ENCODE results near the gene TTC36. TPM values are rescaled to one million over a fixed set of nuclear protein-coding genes. Genes with fewer than 3 reads are reported as not detected.

Gene TTC36
- total RNA-seq, 1 experiment from 2014 or later = 1.6 TPM

DNA sequence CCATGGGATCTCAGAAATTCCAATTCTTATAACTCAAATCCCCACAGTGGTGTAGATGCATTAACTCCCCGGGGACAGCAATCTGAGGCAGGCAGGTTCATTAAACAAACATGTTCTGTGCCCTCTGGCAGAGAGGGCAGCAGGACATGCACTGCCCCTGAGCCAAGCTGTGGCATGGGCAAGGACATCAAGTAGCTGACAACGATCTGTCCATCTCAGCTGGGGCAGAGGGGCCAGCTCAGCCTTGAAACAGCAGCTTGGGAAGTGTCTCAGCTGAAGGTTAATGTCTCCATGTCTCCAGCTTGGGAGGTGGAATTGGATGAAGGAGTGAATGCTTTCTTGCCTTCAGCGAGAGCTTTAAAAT, 17.4 kb downstream of the TTC36 start:
- Histone ChIP-seq H3K4me2 (ENCODE audit: insufficient read depth, insufficient read length, low read length) (no peak overlapping the region), H2BK5ac (ENCODE audit: insufficient read length, low read length) (no peak overlapping the region), H4K5ac (ENCODE audit: insufficient read length, low read depth, low read length) (no peak overlapping the region), H4K20me1 (ENCODE audit: control insufficient read depth, insufficient read depth, insufficient read length) (no peaks in the 10 kb centered on the region), H3K56ac (ENCODE audit: insufficient read length, low read depth, low read length) (no peak overlapping the region), H3K4me1 (ENCODE audit: insufficient read depth, low read length) (no peaks in the 10 kb centered on the region), H3K27me3 (ENCODE audit: insufficient read depth, low read length) (no peaks in the 10 kb centered on the region), H3K9me3 (ENCODE audit: control insufficient read depth, low read depth, low read length) (no peaks in the 10 kb centered on the region), H3K14ac (ENCODE audit: insufficient read depth, low read length) (no peak overlapping the region), H2BK15ac (ENCODE audit: low read depth, low read length) (no peak overlapping the region), H3K18ac (ENCODE audit: insufficient read length, low read depth, low read length) (no peak overlapping the region), H3K4ac (ENCODE audit: low read depth, low read length) (no peak overlapping the region), H2AK5ac (ENCODE audit: insufficient read length, low read length) (no peak overlapping the region), H3T11ph (ENCODE audit: low read length) (no peak overlapping the region), H3K79me1 (ENCODE audit: insufficient read depth, low read depth, low read length, poor library complexity, severe bottlenecking) (no peaks in the 10 kb centered on the region), H2BK20ac (ENCODE audit: low read depth, low read length, poor library complexity, severe bottlenecking) (no peak overlapping the region), H4K91ac (ENCODE audit: insufficient read length, low read depth, low read length) (no peak overlapping the region), H2BK120ac (ENCODE audit: low read depth, low read length, poor library complexity, severe bottlenecking) (no peak overlapping the region), H3K23me2 (ENCODE audit: insufficient read length, low read depth, low read length, poor library complexity, severe bottlenecking) (no peaks in the 10 kb centered on the region), H3K9ac (ENCODE audit: extremely low read depth, insufficient read length, low read length) (no peak overlapping the region), H4K8ac (replicated peaks; ENCODE audit: insufficient read length, low read depth, low read length) (no peak overlapping the region), H2BK12ac (ENCODE audit: insufficient read length, low read depth, low read length) (no peak overlapping the region), H2AFZ (ENCODE audit: low read length) (no peak overlapping the region), H3K79me2 (ENCODE audit: insufficient read depth, low read length) (no peaks in the 10 kb centered on the region), H3K23ac (ENCODE audit: insufficient read length, low read depth, low read length) (no peak overlapping the region), H3K27ac (ENCODE audit: insufficient read length, low read depth, low read length) (no peak overlapping the region)
- no peak overlapping the region for H3K4me3 Mint-ChIP-seq
- H3K4me1 Mint-ChIP-seq = 0 out of 4 replicates have a peak, but pooled peaks cover 0 to 3% of the 10 kb centered on the region in 2 experiments
- no peak overlapping the region for H3K27ac Mint-ChIP-seq
- DNase-seq = no peak
- no peaks in the 10 kb centered on the region for H3K27me3 Mint-ChIP-seq (ENCODE audit: low read depth)
- no peaks in the 10 kb centered on the region for H3K9me3 Mint-ChIP-seq
- H3K36me3 Mint-ChIP-seq (ENCODE audit: insufficient read depth in 1 of 3, low read depth in 3 of 3) = peaks cover 0 to 20% (median 13%) of the 10 kb centered on the region in 3 experiments; a peak in 6 of 7 replicates
- no CpG with 5 or more reads among the region's 3 CpGs for WGBS (ENCODE audit: extremely low coverage, insufficient read length, low lambda C conversion rate)
- TF ChIP-seq, protein P1, sequence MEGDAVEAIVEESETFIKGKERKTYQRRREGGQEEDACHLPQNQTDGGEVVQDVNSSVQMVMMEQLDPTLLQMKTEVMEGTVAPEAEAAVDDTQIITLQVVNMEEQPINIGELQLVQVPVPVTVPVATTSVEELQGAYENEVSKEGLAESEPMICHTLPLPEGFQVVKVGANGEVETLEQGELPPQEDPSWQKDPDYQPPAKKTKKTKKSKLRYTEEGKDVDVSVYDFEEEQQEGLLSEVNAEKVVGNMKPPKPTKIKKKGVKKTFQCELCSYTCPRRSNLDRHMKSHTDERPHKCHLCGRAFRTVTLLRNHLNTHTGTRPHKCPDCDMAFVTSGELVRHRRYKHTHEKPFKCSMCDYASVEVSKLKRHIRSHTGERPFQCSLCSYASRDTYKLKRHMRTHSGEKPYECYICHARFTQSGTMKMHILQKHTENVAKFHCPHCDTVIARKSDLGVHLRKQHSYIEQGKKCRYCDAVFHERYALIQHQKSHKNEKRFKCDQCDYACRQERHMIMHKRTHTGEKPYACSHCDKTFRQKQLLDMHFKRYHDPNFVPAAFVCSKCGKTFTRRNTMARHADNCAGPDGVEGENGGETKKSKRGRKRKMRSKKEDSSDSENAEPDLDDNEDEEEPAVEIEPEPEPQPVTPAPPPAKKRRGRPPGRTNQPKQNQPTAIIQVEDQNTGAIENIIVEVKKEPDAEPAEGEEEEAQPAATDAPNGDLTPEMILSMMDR (conservative IDR thresholded peaks at IDR 0.05) = no peak
